ENCODE measurements around the gene PLXNB1.
A peak's percentile ranks its signal among the peaks of the same experiment; 100 is the strongest.
"Not testable (repeated sequence)": the region's sequence is repeated elsewhere in the genome, so short reads cannot be mapped to it uniquely, and the experiment has no call there.

PLXNB1 gene

DNA sequence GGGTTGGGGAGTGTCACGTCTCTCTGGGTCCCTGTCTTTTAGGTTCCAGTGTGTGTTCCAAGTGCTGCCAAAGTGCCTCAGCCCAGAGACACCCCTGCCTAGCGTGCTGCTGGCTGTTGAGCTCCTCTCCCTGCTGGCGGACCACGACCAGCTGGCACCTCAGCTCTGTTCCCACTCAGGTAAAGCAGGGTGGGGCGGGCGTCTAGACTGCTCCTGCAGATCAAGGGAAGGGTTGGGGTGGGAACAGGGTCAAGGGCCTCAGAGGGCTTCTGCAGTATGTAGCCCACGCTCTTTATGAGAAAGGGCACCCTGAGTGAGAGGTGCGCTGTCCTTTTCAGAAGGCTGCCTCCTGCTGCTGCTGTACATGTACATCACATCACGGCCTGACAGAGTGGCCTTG lies 33.8 kb upstream of the PLXNB1 start:
- no peak for DNase-seq

- not testable (repeated sequence) for DNase-seq
These were observed 31.9 kb upstream of the PLXNB1 start for GRCh38 chr3:48461767-48462166.

- no peak for DNase-seq
These were observed 30.6 kb upstream of the PLXNB1 start for GRCh38 chr3:48460517-48460902.

GRCh38 chr3:48459773-48460516 lies 30.1 kb upstream of the PLXNB1 start:
- no peak for DNase-seq

DNA sequence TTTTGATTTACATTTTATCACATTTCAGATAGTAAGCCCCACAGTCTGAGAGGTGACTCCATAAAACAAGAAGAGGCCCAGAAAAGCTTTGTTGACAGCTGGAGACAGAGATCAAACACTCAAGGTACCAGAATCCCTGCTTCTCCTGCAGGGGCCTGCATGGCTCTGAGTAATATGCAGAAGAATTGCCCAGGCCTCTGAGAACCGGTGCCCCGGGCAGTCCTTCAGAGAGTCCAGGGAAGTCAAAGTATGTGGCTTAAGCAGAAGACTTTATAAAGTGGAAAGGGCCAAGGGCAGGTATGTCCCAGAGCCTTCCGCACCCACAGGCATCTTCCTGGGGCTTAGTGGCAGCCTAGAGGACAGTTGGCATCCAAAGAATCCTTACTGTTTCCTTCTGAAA lies 29.4 kb upstream of the PLXNB1 start:
- DNase-seq, result no peak

DNA sequence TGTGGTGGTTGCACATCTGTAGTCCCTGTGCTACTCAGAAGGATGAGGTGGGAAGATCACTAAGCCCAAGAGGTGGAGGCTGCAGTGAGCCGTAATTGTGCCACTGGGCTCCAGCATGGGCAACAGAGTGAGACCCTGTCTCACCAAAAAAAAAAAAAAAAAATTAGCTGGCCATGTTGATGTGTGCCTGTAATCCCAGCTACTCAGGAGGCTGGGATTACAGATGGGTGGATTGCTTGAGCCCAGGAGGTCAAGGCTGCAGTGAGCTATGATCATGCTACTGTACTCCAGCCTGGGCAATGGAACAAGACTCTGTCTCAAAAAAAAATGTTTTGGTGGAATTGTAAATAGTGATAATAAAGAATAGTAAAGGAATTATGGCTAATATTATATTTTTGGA lies 26.6 kb upstream of the PLXNB1 start:
- peak; percentile 64 for DNase-seq

GRCh38 chr3:48451270-48451669 lies 21.4 kb upstream of the PLXNB1 start:
- DNase-seq, result no peak

- peak; percentile 72 for DNase-seq
These were observed 16.7 kb upstream of the PLXNB1 start, which contains the start of gene ATRIP for GRCh38 chr3:48446425-48447193. TSS of gene ATRIP (plus strand) at chr3:48446737. CDS start at chr3:48446846, 109 bp downstream.

DNA sequence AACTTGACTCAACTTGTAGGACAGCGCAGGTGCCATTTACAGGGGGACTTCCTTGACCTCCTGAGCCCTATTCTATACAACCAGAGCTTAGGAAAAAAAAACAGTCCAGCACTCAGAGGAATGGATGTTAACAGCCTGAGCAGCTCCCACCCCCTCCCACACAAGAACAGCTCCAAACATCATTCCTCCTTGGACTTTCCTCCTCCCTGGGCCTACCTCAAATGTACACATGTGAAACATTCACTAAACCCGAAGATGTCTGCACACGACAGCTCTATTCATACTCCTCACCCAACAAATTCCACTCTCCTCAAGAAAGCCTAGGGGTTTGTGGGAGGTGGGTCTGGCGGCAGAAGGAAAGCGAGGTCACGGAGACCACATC lies 16.1 kb upstream of the PLXNB1 start:
- no peak for DNase-seq

GRCh38 chr3:48445277-48445882 lies 15.5 kb upstream of the PLXNB1 start:
- DNase-seq, result no peak

DNA sequence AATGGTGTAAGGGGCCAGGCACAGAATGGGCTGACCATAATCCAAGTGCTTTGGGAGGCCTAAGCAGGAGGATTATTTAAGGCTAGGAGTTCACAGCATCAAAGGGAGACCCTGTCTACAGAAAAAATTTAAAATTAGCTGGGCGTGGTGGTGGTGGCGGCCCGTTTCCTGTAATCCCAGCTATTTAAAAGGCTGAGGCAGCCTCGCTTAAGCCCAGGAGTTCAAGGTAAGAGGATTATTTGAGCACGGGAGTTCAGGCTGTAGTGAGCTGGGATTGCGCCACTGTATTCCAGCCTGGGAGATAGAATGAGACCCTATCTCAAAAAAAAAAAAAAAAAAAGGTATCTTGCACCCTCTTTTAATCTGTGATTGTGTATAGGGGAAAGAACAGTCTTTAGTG lies 12.1 kb upstream of the PLXNB1 start:
- no peak for DNase-seq

DNA sequence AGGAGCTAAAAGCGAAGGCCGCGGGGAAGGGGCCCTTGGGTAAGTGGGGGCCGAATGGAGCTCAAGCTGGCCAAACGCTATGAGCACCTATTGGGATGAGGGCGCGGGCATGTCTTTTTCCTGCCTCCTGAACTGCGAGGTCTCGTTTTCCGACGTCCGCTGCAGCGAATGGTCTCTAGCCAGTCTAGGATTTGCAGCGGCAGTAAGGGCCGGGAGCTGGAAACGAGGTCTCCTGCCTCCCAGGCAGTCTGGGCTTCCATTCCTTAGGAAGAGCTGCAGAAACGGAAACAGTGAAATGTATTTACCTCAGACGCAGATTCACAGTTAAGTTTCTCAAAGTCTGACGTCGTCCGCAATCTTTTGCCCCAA lies 10.7 kb upstream of the PLXNB1 start:
- DNase-seq, result no peak

GRCh38 chr3:48439820-48440589 lies 10.1 kb upstream of the PLXNB1 start, which contains the start of the genes CCDC51 and TMA7:
TSS of gene CCDC51 (minus strand) at chr3:48440119. CDS start at chr3:48435128, 4,991 bp downstream.
TSS of gene TMA7 (plus strand) at chr3:48440257. CDS start at chr3:48440297, 40 bp downstream.
- peak; percentile 95 for DNase-seq

DNA sequence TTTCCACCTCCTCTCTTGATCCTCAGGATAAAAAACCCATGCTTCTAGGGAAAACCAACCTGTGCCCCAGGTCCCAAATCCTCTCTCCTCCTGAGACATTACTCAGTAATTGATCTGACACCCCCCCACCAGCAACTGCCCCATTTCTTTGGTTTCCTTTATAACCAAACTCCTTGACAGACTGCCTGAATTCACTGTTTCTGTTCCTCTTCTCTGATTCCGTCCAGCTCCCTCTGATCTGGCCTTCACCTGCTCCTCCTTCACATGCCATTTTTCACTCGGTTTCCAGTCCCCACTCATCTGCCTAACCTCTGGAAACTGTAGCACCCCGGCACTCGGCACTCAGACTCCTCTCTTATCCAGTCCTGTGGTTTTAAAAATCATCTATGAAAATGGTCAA lies 7.9 kb upstream of the PLXNB1 start:
- no peak for DNase-seq

DNA sequence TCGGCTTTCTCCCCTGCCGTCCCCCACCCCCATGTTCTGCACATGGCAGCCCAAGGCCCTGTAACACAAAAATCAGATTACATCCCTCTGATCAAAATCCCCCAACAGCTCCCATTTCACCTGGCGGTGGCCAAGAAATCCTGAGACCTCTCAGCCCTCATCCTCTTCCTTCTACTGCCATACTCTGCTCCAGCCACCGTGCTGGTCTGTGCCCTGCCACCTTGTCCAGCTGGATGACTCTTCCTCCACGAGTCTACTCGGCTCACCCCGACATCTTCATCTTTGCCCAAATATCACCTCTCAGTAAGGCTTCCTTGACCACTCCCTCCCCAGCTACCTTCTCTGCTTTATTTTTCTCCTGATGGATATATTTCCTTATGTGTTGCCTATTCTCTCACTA lies 7.0 kb upstream of the PLXNB1 start:
- DNase-seq, result no peak

DNA sequence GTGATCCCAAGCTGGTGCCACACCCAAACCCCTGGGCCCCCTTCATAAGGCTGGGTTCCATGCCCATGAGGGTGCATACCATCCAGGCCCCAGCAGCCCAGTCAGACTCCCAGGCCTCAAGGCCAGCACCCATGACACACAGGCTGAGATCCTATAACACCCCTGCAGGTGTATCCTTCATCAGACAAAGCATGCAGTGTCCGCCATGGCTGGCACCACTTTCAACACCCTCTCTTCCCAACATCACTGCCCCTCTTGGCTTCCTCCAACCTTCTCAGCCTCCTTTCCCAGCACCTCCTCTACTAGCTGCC lies 6.5 kb upstream of the PLXNB1 start:
- DNase-seq, result no peak

DNA sequence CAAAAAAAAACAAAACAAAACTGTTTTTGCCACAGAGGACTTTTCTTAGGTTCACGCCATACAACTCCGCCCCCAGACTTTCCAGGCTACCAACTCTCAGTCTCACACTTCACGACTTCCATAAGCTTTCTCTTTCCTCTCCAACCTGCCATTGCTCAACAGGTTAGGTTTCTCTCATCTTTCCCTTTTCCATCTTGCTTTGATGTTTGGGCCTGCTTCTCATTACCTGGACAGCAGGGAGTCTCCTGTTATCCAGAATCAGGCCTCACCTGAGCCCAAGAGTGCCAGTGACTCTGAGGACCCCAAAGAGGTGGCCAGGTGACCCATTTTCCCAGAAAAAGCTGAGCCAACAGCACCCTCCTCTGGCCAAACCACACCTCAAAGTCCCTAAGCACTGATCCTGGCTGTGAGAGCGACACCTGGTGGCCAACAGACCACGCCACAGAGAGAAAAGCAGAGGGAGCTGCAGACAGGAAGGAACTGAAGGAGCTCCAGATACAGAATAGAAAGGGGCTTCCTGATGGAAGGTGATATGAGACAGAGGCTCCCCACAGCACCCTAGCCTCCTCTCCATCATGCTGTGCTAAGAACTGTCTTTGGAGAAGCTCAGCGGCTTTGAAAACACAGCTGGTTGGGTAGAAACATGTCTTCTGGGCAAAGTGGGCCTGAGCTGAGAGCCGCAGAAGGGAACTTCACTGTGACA lies 6.0 kb upstream of the PLXNB1 start:
- DNase-seq, result peak; percentile 38

DNA sequence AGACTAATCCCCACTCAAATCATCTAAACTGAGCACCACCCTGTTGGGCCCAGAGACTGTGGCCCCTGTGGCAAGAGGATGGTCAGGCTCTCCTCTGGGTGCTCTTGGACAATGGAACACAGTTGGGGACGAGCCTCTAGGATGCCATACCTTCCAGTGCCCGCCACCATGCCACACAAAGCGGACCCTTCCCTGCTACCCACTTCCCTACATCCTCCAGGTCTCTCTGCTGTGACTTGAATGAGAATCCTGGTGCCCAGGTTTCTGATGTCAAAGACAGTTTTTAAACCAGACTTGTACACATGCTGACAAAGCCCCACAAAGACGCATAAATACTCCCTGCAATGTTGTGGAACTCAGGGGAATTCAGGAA lies 5.3 kb upstream of the PLXNB1 start:
- DNase-seq, result no peak

DNA sequence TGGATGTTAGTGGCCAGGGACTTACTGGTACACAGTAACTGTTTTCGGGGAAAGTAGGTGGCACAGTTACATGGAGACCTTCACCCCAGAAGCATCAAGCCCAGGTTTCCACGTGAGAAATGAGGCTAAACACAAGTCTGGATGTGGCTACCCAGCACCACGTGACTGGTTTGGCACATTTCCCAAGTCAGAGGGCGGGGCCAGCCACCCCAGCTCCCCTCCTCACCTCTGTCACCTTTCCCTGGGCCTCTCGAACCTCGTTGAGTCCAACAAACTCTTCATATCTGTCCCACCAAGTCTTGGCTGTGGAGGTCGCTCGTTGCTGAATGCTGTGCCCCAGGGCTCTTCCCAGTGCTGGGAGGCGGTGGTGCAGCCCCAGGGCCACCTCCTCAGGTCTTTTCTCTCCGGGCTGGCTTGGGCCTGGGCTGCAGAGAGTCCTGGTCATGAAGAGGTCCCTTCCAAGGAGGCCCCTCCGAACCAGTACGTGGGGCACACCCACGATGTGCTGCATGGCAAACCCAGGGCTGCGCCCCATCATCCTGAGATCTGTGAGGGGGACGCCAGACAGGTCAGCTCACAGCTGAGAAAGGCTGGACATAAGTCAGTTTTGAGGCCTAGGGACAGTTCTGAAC lies 4.8 kb upstream of the PLXNB1 start:
- no peak for DNase-seq

DNA sequence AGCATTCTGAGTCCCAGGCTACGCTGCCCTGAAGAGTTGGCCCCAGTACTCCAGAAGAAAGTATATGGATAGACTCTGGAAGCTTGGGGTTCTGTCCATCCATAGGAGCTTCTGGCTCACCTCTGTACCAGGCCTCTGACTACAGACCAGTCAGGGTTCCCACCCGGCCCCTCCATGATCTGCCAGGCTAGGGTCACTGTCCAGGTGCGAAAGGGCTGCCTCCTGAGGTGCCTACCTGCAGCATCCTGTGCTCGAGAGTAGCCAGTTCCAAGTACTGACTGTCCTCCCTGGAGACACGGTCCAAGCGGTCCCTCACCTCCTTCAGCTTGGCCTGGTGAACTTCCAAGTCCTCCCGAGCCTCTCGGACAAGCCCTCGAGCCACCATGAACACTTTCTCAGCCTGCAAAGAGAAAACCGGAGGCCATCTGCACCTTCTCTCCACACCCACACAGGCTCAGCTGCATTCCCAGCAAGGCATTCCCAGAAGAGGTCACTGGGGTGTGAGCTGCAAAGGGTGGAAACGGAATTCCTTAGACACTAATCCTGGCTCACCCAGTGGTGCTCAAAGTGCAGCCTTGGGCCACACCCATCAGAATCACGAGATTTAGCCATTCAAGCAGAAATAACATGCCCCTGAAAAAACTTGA lies 3.7 kb upstream of the PLXNB1 start:
- DNase-seq, result no peak

Measured in NCI-H1048 (cell line).